ENCODE measurements around the gene ADAMTS2.
"Not testable (repeated sequence)": the region's sequence is repeated elsewhere in the genome, so short reads cannot be mapped to it uniquely, and the experiment has no call there.

ADAMTS2 gene

GRCh38 chr5:179228341-179229121, 116.7 kb downstream of the ADAMTS2 start:
- DNase-seq: peak; percentile 31

- peak; percentile 29 for DNase-seq
Observed at GRCh38 chr5:179227580-179228311, 117.5 kb downstream of the ADAMTS2 start.

- peak; percentile 36 for DNase-seq
Observed at GRCh38 chr5:179227229-179227579, 118.1 kb downstream of the ADAMTS2 start.

GRCh38 chr5:179226696-179227095, 118.6 kb downstream of the ADAMTS2 start:
- DNase-seq: peak; percentile 19

GRCh38 chr5:179225387-179225786, 119.9 kb downstream of the ADAMTS2 start:
- DNase-seq: peak; percentile 4

GRCh38 chr5:179224741-179225140, 120.5 kb downstream of the ADAMTS2 start:
- DNase-seq: peak; percentile 11

- peak; percentile 4 for DNase-seq
Observed at GRCh38 chr5:179223961-179224360, 121.3 kb downstream of the ADAMTS2 start.

- DNase-seq: no peak
Observed at GRCh38 chr5:179223528-179223927, 121.7 kb downstream of the ADAMTS2 start.

GRCh38 chr5:179222246-179223017, 122.8 kb downstream of the ADAMTS2 start:
- peak; percentile 12 for DNase-seq

GRCh38 chr5:179221877-179222220, 123.4 kb downstream of the ADAMTS2 start:
- peak; percentile 10 for DNase-seq

GRCh38 chr5:179221196-179221876, 123.9 kb downstream of the ADAMTS2 start:
- peak; percentile 15 for DNase-seq

GRCh38 chr5:179220716-179221115, 124.5 kb downstream of the ADAMTS2 start:
- DNase-seq: peak; percentile 6

- DNase-seq: peak; percentile 28
Observed at GRCh38 chr5:179219661-179220620, 125.3 kb downstream of the ADAMTS2 start.

- DNase-seq: no peak
Observed at GRCh38 chr5:179218943-179219330, 126.3 kb downstream of the ADAMTS2 start.

- no peak for DNase-seq
Observed at GRCh38 chr5:179217956-179218942, 127.0 kb downstream of the ADAMTS2 start.

GRCh38 chr5:179217356-179217755, 127.9 kb downstream of the ADAMTS2 start:
- DNase-seq: no peak

GRCh38 chr5:179216381-179216780, 128.9 kb downstream of the ADAMTS2 start:
- not testable (repeated sequence) for DNase-seq

- no peak for DNase-seq
Observed at GRCh38 chr5:179215576-179215975, 129.7 kb downstream of the ADAMTS2 start.

- no peak for DNase-seq
Observed at GRCh38 chr5:179214678-179215077, 130.6 kb downstream of the ADAMTS2 start.

GRCh38 chr5:179212870-179213269, 132.4 kb downstream of the ADAMTS2 start:
- no peak for DNase-seq
